HG03159 (cell line): ENCODE data around the gene MRPL23.

Experiments used
- ATAC-seq: cut with Tn5 transposase; IDR thresholded peaks from one replicate; pipeline ENCODE4 v1.9.1; 2021; ENCODE audit warnings: mild to moderate bottlenecking, moderate library complexity; ENCODE audit not compliant: unreplicated experiment

The MRPL23 gene

DNA sequence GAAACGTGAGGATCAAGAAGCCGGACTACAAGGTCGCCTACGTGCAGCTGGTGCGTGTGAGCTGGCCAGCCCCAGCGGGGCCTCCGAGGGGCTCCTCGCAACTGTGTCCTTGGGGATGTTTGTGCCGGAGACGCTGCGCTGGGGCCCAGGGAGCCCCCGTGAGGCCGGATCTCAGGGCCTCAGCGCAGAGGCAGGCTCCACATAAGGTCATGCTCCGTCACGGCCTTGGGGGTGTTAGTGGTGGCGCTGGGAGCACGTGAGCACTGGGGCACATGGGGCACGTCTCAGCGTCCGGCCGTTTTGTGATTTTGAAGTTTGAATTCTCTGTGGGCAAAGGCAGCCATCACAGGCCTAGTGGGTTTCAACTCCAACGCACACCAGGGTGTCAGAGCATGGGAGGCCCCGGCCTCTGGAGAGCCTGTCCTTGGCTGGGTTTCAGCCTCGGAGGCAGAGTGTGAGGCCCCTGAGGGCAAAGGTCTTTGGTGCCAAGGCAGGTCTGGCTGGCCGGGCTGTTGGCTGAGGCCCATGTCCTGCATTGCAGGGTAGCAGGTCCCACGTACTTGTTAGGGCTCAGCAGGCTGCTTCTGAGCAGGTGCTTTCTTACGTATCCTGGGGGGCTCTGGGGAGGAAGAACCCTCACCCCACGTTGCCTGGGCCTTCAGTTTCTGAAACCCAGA lies 5.8 kb downstream of the MRPL23 start:
- no peak for ATAC-seq

DNA sequence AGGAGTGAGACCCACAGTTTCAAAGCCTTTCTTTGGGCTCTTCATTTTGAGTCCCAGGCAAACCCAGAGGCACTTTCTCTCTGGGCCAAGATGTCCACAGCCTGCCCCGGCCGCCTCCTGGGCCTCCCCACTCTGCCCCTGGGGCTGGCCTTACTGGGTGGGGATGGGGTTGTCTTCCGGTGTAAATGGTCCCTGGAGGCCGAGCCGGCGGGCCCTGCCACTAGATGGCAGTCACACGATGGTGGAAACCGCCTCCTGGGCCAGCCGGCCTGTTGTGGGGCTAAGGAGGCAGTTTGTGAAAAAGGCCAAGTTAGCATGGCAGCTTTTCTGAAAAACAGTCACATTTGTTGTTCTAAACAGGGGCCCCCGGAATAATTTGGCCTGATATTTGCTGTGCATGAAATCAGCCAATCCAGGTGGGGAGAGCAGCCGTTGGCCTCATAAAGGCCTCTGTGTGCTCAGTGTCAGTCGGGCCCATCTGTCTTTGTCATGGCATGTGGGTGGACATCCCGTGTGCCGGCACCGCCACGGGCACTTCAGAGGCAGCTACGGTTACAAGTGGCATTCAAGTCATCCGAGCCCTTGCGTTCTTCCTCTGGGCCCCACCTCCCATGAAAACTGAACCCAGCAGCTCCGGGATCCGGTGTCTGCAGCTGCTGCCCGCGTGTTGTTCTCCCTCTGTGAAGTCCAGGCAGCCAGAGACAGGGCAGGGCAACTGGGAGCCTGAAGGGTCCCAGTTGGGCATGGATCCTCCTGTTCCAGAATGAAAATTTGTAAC lies 6.5 kb downstream of the MRPL23 start:
- no peak for ATAC-seq

DNA sequence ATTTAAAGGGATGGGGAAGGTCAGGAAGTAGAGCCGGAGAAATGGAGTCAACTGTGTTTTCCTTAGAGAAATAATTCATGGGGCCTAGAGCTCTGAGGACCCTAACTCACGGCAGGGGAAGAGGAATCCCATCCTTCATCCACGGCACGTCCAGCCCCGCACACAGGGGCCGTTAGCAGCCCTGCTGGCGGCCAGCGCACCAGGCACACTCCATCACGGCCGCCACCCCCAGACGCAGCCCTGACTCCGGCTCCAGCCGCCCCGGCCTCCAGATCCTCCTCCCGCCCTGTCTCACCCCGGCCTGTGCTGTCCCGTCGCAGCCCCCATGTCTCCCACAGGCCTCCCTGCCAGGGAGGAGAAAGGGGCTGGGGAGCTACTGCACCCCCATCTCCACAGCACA lies 11.2 kb downstream of the MRPL23 start:
- no peak for ATAC-seq

DNA sequence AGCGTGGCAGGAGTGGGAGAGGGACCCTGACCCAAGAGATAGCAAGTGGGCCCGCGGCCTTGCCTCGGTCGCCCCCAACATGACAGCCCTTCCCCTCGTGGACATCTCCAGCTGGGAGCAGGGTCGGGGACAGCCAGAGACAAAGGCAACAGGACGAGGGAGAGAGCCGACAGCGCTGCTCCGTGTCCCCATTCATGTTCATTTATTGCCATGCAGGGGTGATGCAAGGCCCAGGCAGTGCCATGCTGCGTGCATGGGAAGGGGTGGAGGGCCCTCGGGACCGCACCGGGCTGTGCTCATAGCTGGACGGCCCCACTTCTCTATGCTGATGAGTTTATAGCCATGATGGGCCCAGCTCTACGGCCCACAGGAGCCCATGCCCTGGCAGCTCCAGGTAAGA lies 12.7 kb downstream of the MRPL23 start:
- no peak for ATAC-seq

DNA sequence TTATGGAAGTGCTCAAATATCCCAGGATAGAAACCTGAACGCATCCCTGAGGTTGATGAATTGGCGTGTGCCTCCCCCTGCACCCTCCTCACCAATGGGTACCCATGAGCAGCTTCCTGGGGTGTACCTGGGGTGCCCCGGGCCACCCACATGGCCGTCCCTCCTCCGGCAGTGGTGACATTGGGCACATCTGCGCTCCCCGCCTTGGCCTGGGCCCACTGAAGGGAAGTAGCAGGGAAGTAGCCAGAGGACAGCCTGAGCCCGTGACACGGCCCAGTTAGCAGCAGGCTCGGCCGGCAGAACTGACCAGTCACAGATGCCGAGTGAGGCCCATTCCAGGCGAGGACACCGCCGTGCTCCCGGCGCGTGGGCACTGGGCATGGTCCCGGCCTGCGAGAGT lies 16.7 kb downstream of the MRPL23 start:
- no peak for ATAC-seq

DNA sequence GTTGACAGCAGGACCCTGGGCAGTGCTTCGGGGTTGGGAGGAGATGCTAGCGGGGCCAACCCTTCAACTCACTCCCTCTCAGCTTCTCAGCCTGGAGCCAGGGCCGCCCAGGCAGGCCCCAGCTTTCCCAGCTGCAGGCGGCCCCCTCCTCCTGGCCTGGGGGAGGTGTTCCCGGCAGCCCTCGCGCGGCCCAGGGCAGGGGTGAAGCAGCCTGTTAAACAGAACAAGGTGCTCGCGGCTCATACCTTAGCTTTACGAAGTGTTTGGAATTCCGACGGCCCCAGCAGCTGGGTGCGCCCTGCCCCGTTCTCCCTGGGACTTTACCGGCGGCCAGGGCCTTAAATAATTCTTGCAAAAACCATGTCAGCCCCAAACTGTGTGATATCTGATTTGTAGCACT lies 17.2 kb downstream of the MRPL23 start:
- ATAC-seq: no peak

DNA sequence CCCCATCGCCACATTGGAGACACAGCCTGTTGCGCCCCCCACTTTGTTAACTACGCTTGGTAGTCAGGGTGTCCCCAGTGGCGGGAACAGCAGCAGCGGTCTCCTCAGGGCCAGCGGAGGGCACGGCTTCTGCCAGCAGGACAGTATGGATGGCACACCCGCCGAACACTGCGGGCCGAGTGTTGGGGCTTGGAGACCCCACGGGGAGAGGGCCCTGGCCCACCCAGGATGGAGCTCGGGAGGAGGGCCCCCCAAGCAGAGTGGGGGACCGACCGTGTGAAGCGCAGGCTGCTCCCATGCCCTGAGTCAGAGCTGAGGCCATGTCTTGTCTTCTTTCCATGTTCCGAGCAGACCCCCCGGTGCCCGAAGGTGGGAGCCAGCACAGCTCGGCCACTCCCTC lies 17.8 kb downstream of the MRPL23 start:
- ATAC-seq: no peak

DNA sequence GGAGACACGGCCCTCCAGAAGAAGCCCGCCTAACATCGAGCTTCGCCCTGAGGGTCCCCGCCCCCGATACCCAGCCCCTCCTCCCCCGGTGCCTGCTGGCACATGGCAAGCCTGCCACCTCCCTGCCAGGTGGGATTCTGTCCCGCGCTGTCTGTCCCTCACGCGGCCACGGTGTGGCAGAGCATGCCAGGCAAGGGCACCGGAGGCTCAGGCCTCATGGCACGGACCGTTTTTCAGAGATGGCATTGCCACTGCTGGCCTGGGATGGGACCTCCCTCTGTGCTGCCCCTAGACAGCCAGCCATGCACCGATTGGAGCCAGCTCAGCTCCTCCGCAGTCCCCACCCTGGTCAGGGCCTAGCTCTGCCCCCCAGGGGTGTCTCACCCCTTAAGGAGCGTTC lies 19.4 kb downstream of the MRPL23 start:
- ATAC-seq: no peak

DNA sequence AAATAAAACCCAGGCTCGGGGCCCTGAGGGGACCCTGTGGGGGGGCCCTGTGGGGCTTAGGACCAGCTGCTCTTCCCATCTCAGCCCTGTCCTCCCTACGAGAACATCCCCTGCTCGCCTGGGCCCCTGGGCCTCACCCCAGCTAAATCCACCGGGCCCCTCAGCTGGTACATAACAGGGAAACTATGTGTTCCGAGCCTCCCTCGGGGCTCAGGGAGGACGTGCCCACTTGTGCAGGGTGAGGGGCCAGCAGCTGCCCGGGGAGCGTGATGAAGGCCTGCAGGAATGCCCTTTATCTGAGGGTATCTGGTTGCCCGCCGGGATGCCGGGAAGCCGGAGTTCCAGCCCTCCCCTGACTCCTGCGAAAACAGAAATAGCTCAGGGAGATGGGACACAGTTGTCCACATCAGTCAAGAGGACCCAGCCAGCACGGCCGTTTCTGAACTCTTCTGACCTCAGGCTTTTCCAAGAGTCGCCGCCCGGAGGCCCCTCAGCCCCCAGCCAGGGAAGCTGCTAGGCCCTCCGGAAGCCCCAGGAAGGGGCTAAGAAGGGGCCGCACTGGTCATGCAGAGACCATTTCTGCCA lies 20.6 kb downstream of the MRPL23 start:
- ATAC-seq: no peak

DNA sequence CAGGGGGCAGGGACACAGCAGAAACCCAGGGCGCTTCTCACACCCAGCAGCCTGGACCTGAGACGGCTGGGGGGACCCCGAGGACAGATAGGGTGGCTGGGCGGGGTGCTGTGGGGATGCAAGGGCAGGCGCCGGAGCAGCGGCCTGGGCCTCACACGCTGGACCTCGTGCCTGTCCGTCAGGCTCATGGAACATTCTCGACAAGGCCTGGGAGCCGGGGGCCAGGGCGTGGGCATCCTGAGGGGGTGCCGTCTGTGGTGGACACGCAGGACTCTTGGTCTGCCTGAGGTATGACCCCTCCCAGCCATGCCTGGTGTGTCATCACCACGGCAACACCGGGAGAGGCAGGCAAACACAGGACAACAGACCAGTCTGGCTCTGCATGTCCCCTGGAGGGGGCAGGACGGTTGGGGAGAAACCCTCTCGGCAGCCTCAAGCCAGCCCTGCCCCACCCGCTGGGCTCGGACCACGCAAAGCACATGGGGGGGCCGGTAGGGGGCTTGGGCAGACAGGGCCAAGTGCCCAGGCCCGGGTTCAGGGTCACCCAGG lies 21.4 kb downstream of the MRPL23 start:
- no peak for ATAC-seq

DNA sequence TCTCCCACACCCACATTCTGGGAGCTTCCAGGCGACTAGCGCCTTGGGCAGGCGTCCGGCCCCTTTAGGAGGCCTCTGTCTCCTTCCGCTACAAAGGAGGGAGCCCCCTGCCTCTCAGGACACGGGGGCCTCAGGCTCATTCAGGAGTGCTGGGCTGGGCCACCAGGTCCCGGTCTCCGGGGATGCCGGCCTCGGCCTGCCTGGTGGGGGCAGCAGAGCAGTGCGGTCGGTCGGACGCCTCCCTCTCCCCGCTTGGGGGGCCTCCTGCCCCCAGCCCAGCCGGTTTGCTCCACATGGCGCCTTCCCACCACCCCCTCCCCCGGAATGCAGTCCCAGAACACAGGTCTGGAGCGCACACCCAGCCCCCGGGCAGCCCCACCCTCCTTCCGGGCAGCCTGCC lies 21.9 kb downstream of the MRPL23 start:
- ATAC-seq: no peak

DNA sequence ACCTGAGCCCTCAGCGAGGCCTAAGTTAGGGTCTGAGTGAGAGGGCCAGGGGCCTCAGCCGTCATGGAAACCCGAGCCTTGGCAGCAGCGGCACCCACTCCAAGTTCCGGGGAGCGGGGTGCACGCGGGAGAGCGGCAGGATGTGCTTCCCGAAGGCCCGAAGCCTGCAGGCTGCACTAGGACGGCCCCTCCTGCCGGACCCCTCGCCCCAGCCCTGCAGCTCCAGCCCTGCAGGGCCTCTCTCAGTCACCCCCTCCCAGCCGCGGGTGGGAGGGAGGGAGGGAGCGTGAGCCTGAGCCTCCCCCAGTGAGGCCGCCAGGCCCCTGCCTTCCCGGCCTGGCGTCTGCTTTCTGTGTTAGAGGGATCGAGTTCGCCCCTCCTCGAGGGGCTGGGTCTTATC lies 22.6 kb downstream of the MRPL23 start:
- ATAC-seq: no peak

DNA sequence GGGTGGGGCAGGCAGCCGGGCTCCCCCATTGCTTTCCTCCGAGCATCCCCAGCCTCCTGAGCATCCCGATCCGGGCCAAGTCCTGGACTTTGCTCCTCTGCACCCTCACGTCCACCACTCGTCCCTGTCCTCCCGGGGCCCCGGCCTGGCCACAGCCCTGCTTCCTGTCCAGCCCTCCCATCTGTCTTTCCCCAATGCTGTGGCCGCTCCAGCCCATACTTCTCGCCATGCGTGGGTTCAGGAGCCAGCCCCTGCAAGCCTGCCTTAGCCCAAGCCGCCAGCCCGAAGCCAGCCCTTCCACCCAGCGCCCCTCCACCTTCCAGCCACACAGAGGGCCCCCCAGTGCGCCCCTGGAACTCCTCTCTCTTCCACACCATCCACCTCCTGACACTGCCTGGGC lies 23.8 kb downstream of the MRPL23 start:
- no peak for ATAC-seq

DNA sequence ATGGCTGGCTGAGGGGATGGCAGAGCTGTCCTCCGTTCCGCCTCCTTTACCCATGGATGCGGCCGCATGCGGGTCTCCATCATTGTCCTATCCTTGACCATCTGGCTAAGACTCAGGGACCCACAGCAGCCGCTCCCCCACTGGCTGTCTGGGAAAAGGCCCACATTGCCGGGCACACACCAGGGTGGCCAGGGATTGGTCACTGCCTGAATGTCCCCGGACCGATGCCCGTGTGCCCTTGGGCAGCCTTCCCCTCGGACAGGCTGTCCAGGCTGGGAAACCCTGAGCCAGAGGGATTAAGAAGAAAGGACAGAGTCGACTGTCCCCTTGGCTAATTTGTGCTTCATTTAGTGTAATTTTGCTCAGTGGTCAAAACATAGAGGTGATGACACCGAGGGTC lies 28.1 kb downstream of the MRPL23 start:
- ATAC-seq: no peak

DNA sequence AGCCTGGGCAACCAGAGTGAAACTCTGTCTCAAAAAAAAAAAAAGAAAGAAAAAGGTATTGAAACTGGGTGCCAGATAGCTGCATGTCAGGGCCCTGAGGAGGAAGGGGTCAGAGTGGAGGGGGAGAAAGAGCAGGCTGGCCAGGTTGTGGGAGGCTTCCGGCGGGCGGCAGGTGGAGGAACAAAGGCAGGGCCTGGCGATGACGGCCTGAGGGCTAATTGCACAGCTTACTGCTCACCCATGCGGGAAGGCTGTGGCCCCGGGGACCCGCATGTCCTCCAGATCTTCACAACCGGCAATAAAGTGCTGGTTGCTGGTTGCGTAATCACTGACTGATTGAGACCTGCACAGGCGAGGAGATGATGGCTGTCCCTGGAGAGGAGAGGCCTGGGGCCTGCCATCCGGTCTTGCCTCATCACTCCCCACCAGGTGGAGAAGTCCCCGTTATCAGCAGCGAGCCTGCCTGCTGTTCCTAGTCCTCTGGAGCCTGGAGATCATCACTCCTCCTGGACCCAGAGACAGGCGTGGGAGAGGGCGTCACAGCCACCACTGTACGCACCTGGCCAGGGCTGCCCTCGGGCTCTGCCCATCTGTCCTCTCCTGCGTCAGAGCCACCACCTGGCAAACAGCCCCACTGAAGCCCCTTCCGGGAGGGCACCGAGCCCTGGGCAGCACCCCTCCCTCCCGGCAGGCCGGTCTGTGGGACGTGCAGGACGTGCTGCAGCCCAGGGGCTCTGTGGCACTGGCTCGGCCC lies 31.8 kb downstream of the MRPL23 start:
- no peak for ATAC-seq

DNA sequence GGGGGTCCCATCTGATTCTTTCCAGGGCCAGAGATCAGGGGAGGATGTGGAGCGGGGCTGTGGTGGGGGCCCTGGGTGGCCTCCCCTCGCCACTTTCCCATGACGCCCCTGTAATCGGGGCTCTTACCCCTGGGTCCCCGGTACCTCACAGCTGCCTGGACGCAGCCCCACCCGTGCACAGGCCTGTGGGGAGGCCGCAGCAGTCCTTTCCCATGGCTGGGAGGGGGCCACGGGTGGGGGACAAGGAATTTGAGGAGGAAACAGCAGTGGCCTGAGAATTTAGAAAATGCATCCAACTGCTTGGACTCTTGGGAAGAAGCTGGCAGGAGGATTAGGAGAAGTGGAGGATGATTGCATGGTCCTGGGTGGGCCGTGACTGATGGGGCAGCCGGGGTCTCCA lies 32.5 kb downstream of the MRPL23 start:
- no peak for ATAC-seq

DNA sequence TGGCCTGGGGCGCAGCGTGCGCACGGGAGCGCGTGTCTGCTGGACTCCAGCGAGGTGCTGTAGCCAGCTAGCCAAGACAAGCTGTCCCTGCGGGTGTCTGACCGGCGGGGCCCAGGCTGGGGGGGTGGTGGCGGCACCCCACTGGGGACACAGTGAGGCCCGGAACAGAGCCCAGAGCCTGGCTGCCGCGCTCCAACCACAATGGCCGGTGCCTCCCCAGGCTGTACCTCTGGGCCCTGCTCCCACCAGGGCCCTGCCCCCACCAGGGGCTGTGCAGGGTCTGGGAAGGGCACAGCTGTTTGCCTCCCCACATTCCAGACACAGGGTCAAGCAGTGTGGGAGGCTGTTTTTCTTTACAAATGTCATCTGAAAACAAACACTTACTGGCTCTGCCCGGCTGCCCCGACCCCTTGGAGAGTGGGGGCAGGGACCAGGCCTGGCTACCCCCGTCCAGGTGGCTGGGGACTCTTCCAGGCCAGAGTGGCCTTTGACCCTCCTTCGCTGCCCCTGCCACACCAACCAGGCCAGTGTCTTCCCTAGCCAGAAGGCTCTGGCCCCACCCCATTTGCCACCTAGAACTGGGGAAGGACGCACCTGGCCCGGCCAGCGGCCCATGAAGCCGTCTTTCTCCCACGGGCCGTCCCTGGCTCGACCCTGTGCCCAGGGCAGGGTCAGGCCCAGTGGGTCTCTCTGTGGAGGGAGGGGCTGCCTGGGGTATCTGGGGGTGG lies 35.9 kb downstream of the MRPL23 start:
- no peak for ATAC-seq

DNA sequence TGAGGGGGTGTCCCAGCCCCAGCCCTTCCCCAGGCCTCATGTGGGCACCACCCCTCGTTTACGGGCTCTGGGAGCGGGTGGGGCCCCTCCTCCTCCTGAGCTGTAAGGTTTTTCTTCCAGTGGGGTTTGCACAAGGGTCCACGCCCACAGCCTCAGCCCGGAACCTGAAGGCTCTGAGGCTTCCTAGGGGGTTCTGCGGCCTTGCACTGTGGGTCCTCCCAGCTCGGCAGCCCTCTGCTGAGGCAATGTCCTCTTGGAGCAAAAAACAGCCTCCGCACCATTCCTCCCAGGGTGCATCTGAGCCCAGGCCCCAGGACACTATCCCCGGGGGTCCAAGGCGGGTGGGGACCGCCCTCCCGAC lies 36.4 kb downstream of the MRPL23 start:
- ATAC-seq: no peak

DNA sequence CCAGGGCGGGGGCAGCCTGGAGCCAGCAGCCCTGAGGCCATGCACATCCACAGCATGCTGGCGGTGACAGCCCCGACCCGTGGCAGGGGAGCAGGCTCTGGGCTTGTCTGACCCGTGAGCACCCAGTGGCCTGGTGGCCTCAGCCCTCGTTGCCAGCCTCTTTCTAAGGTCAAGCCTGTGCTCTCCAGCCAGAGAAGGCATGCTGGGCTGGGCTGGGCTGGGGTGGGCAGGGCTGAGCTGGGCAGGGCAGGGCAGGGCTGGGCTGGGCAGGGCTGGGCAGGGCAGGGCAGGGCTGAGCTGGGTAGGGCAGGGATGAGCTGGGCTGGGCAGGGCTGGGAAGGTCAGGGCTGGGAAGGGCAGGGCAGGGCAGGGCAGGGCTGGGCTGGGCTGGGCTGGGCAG lies 39.9 kb downstream of the MRPL23 start:
- ATAC-seq: no peak

DNA sequence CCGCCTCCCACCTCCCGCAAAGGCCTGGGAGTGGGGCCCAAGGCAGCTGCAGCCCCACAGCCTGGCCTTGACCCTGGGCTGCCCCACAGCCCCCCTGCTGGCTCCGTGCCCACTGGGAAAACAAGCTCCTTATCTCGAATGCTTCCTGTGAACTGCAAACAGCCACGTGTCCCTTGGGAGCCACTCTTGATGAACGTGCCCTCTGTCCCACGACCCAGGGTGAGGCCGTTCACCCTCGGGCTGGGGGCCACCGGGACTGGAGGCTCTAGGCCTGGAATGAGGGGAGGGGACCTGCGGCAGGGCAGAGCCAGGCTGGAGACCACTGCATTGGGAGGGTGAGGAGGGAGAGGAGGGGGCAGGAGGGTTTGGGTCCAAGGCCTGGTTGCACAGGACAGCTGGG lies 41.0 kb downstream of the MRPL23 start:
- no peak for ATAC-seq
